ENCODE data around the gene CARD14.

The CARD14 gene

DNA sequence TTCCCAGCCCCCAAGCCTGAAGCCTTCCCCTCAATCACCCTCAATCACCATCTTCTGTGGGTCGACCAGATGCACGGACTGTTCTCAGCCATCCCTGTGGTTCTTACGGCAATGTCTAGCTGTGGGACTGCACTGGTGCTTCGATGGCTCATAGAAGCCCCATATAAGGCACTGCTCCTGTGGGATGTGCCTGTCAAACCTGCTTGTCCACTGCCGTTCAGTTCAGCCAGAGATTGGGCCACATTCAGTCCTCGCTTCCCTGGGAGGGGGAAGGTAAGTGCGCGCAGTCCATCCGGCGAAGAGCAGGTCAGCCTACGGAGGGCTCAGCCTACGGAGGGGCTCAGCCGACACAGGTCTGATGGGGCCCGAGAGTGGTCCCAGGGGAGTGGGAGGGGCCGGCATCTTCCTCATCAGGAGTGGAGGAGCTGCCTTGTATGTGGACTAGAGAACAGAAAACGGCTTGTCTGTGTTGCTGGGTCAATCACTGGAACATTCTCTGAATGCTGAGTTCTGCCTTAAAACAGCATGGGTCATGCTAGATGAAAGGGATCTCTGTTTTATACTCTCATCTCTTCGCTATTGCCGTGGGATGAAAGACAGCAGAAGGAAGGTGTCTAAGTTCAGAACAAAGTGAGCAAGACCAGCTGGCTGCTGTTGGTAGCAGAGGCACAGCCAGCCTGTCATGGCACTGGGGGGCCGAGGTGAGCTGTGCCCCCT, at the start of gene CARD14:
TSS of gene CARD14 (plus strand) at position 247 of the 717 bp plus-strand sequence. CDS start 11,409 bp downstream, outside the sequence.
- Mint-ChIP-seq H3K27ac (no peak within 1 kb of the TSS), H3K4me1 (no peaks in the 10 kb centered on the region), H3K27me3 (peaks cover 21% of the 10 kb centered on the region)

DNA sequence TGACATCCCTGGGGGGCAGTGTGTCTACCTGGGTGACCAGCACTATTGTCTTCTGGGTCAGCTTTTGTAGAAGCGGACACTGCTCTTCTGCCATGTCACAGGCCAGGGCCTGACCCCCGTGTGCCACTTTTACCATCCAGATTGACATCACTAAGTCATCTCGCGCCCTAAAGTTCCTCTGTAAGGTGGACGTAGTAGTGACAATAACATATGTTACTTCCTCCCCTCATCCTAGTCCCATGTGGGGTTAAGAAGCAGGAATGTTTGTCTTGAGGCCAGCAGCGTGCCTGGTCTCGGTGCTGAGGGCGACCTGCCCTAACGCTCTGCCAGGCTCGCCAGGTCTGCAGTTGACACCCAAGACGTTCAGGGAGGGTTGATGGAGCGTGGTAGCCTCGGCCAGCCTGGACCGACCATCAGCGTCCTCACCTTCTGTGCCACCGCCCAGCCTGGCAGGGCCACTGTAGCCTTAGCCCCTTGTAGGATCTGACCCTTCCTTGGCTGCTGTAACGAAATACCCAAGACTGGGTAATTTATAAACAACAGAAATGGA, 47.7 kb upstream of the CARD14 start:
- H3K27me3 Mint-ChIP-seq = peaks cover 3% of the 10 kb centered on the region
- H3K9me3 Mint-ChIP-seq = no peaks in the 10 kb centered on the region
- no peak overlapping the region for H3K4me3 Mint-ChIP-seq
- DNase-seq (ENCODE audit: low spot score in 2 of 2) (no peak), ATAC-seq (ENCODE audit: low read depth) (no peak)
- H3K4me1 Mint-ChIP-seq = no peaks in the 10 kb centered on the region
- no peak overlapping the region for H3K27ac Mint-ChIP-seq
- no peaks in the 10 kb centered on the region for H3K36me3 Mint-ChIP-seq

More for the DNA sequence above, at the start of gene CARD14:
- Mint-ChIP-seq H3K9me3 (peaks cover 3% of the 10 kb centered on the region), H3K36me3 (no peaks in the 10 kb centered on the region), H3K4me3 (no peak within 1 kb of the TSS)
- no peak for ATAC-seq (ENCODE audit: low read depth)
- no peak for DNase-seq (ENCODE audit: low spot score in 2 of 2)

DNA sequence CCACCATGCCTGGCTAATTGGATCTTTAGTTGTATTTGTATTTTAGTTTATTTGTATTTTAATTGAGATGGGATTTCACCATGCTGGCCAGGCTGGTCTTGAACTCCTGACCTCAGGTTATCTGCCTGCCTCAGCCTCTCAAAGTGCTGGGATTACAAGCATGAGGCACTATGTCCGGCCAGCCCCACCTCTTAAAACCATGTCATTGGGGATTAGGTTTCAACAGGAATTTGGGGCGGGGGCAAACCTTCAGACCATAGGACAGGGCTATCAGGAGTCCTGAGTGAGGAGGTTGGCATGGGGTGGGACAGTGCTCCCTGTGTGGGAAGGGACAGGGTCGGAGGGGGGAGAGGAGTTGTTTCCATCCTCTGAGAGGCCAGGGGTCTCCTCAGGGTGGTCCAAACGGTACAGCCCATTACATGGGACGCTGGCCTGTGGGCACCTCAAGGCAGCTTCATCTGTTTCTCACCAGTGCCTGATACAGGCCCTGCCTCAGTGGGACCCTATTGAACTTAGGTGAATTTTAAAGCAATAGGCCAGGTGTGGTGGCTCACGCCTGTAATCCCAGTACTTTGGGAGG, 46.8 kb upstream of the CARD14 start:
- ATAC-seq (ENCODE audit: low read depth) (no peak), DNase-seq (ENCODE audit: low spot score in 2 of 2) (no peak)
- Mint-ChIP-seq H3K27ac (no peak overlapping the region), H3K4me1 (no peaks in the 10 kb centered on the region), H3K9me3 (no peaks in the 10 kb centered on the region), H3K27me3 (peaks cover 7% of the 10 kb centered on the region), H3K4me3 (no peak overlapping the region), H3K36me3 (no peaks in the 10 kb centered on the region)

DNA sequence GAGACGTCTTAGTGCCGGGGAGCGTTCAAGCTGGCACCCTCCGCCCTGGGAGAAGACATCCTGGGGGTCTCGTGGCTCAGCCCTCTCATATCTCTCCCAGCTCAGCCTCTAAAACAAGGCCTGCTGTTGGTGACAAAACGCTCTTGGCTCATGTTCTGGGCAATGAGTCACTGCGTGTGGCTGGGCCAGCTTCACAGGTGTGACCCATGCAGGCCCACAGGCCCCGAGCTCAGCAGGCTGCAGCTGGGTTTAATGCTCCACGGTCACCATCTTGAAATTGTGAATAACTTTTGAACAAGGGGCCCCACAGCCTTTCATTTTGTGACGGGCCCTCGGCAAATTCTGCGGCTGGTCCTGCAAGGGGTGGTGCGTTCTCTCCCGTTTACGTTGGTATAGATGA, 46.0 kb upstream of the CARD14 start:
- DNase-seq (ENCODE audit: low spot score in 2 of 2) = no peak
- H3K4me3 Mint-ChIP-seq = no peak overlapping the region

DNA sequence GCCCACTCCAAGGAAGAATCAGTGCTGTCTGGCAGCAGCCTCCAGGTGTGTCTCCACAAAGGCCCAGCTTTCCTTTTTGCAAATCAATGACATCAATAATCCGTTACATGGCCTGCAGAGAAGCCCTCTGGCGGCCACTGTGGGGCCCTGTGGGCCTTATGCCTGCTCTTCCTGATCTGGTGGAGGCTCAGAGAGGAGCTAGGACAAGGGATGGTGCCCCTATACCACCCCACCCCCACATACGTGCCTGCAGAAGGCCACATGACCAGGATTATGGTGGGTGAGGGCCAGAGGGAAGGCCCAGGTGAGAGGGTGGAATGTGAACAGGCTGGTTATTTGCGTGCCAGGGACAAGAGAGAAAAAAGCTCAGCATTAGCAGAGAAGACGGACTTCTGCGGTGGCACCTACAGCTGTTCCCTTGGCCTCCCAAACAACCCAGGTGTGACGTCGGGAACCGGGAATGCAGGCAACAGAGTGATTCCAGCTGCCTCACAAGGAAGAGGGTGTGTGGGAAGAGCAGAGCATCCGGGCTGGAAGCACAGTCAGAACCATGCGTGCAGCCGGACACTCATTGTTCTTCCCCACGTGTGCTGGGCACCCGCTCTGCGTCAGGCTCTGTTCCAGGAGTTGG, 45.4 kb upstream of the CARD14 start:
- DNase-seq (ENCODE audit: low spot score in 2 of 2) = no peak
- no peak overlapping the region for H3K27ac Mint-ChIP-seq
- H3K9me3 Mint-ChIP-seq = no peaks in the 10 kb centered on the region
- H3K36me3 Mint-ChIP-seq = no peaks in the 10 kb centered on the region
- ATAC-seq (ENCODE audit: low read depth) = no peak
- no peak overlapping the region for H3K4me3 Mint-ChIP-seq
- no peaks in the 10 kb centered on the region for H3K4me1 Mint-ChIP-seq
- peaks cover 10% of the 10 kb centered on the region for H3K27me3 Mint-ChIP-seq

More for the DNA sequence above, 46.0 kb upstream of the CARD14 start:
- H3K27me3 Mint-ChIP-seq = peaks cover 8% of the 10 kb centered on the region
- no peak for ATAC-seq (ENCODE audit: low read depth)
- H3K9me3 Mint-ChIP-seq = no peaks in the 10 kb centered on the region
- H3K36me3 Mint-ChIP-seq = no peaks in the 10 kb centered on the region
- H3K27ac Mint-ChIP-seq = no peak overlapping the region
- no peaks in the 10 kb centered on the region for H3K4me1 Mint-ChIP-seq

DNA sequence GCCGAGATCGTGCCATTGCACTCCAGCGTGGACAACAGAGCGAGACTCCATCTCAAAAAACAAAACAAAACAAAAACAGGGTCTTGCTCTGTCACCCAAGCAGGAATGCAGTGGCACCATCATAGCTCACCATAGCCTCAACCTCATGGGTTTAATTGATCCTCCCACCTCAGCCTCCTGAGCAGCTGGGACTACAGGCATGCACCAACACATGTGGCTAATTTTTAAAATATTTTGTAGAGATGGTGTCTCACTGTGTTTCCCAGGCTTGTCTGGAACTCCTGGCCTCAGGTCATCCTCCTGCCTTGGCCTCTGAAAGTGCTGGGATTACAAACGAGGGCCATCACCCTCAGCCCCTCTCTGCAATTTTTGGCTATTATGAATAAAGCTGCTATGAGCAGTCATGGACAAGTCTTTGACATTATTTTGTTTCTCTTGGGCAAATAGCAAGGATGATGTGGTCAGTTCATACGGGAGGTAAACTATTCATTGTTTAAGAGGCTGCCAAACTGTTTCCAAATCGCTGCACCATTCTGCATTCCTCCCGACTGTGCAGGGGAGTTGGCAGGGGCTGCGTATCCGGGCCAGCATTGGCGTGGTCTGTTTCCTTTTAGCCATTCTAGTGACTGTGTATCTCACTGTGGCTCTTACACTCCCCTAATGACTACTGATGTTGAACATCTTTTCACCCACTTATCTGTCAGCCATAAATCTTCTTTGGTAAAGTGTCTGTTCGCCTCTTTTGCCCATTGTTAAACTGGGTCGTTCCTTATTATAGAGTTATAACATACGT, 44.0 kb upstream of the CARD14 start:
- H3K9me3 Mint-ChIP-seq = no peaks in the 10 kb centered on the region
- no peaks in the 10 kb centered on the region for H3K4me1 Mint-ChIP-seq
- no peaks in the 10 kb centered on the region for H3K36me3 Mint-ChIP-seq
- no peak overlapping the region for H3K27ac Mint-ChIP-seq
- H3K27me3 Mint-ChIP-seq = peaks cover 10% of the 10 kb centered on the region
- ATAC-seq (ENCODE audit: low read depth) (no peak), DNase-seq (ENCODE audit: low spot score in 2 of 2) (no peak)
- no peak overlapping the region for H3K4me3 Mint-ChIP-seq

DNA sequence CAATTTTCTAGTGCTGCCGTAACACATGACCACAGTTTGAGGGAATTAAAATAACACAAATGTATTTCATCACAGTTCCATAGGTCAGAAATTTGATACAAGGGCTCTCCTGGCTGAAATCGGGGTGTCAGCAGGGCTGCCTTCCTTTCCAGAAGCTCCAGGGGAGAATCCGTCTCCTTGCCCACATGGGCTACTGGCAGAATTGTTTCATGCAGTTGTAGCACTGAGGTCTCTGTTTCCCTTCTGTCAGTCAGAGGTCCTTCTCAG, 43.4 kb upstream of the CARD14 start:
- Mint-ChIP-seq H3K4me3 (no peak overlapping the region), H3K4me1 (no peaks in the 10 kb centered on the region), H3K27me3 (peaks cover 10% of the 10 kb centered on the region), H3K9me3 (no peaks in the 10 kb centered on the region), H3K36me3 (no peaks in the 10 kb centered on the region), H3K27ac (no peak overlapping the region)
- ATAC-seq (ENCODE audit: low read depth) (no peak), DNase-seq (ENCODE audit: low spot score in 2 of 2) (no peak)

DNA sequence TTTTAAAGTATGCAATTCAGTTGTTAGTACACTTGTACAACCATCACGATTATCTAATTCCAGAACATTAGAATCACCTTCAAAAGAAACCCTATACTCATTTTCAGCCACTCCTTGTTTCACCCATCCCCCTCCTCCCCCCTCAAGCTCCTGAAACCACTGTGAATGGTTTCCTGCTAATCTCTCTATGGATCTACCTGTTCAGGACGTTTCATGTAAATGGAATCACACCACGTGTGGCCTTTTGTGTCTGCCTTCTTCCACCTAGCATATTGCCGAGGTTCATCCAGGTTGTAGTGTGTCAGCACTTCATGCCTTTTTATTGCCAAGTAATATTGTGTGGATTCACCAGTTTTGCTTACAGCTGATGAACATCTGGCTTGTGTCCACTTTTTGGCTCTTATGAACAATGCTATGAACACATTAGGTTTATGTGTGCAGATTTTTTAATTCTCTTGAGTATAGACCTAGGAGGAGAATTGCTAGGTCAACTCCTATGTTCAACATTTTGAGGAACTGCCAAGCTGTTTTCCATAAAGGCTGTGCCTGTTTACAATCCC, 40.7 kb upstream of the CARD14 start:
- H3K27me3 Mint-ChIP-seq = peaks cover 10% of the 10 kb centered on the region
- ATAC-seq (ENCODE audit: low read depth) (no peak), DNase-seq (ENCODE audit: low spot score in 2 of 2) (no peak)
- H3K9me3 Mint-ChIP-seq = no peaks in the 10 kb centered on the region
- H3K4me3 Mint-ChIP-seq = no peak overlapping the region
- no peak overlapping the region for H3K27ac Mint-ChIP-seq
- H3K36me3 Mint-ChIP-seq = peaks cover 5% of the 10 kb centered on the region
- H3K4me1 Mint-ChIP-seq = no peaks in the 10 kb centered on the region

DNA sequence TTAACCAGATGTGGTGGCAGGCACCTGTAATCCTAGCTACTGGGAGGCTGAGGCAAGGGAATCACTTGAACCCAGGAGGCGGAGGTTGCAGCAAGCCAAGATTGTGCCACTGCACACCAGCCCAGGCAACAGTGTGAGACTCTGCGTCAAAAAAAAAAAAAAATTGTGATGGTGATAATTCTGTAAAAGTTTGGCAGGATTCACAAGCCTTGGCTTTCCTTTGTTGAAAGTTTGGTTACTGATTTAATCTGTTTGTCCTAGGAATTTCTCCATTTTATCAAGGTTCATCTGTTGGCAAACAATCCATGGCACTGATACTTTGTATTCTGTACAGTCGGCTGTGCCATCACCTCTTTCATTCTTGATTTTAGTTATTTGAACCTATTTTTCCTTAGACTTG, 38.8 kb upstream of the CARD14 start:
- Mint-ChIP-seq H3K27me3 (peaks cover 7% of the 10 kb centered on the region), H3K4me3 (no peak overlapping the region), H3K36me3 (peaks cover 15% of the 10 kb centered on the region), H3K27ac (no peak overlapping the region), H3K4me1 (no peaks in the 10 kb centered on the region), H3K9me3 (no peaks in the 10 kb centered on the region)
- no peak for DNase-seq (ENCODE audit: low spot score in 2 of 2)
- no peak for ATAC-seq (ENCODE audit: low read depth)

DNA sequence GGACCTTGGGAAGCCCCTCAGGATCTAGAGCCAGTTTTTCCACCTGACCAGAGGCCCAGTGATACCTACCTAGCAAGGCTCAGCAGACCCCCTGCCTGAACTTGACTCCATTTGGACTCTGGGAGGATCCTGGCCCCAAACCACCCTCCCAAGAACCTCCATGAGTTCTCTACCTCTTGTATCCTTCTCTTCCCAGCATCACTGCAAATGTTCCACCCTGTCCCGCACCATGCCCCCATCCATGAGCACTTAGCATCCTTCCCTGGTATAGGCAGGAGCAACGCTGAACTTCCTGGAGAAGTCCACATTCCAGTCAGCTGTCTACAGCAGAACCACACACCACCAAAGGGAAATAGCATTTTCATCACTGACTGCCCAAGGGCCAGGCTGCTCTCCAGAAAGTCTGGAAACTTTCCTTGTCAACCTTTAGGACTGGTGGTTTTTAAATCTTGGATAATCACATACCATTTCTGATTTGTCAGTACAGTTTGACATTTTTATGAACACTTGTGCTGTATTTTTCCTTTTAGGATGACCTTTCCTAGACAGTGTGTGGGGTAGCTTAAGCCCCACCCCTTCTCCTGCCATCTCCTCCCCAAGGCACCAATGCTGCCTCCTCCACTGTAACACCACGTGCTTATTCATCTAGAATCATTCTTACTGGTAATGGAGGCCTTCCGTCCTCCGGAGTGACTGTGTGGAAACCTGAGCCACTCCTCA, 36.8 kb upstream of the CARD14 start:
- peaks cover 31% of the 10 kb centered on the region for H3K36me3 Mint-ChIP-seq
- no peaks in the 10 kb centered on the region for H3K4me1 Mint-ChIP-seq
- H3K27me3 Mint-ChIP-seq = peaks cover 2% of the 10 kb centered on the region
- H3K4me3 Mint-ChIP-seq = no peak overlapping the region
- H3K9me3 Mint-ChIP-seq = no peaks in the 10 kb centered on the region
- no peak for ATAC-seq (ENCODE audit: low read depth)
- no peak for DNase-seq (ENCODE audit: low spot score in 2 of 2)
- no peak overlapping the region for H3K27ac Mint-ChIP-seq

DNA sequence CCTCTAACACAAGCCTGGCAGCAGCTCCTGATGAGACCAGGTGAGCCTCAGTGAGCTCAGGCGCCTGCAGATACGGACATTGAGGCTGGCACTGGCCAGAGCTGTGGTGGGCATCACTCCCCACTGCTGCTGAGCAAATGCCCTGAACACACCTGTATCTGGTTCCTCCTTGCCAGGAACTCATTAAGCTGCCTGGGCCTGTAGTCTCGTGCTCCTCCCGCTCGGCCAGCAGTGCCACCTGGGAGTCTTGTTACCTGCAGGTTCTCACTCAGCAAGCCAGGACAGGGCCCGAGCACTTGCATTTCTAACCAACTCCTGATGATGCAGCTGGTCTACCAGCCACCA, 36.2 kb upstream of the CARD14 start:
- ATAC-seq (ENCODE audit: low read depth) = no peak
- peaks cover 34% of the 10 kb centered on the region for H3K36me3 Mint-ChIP-seq

DNA sequence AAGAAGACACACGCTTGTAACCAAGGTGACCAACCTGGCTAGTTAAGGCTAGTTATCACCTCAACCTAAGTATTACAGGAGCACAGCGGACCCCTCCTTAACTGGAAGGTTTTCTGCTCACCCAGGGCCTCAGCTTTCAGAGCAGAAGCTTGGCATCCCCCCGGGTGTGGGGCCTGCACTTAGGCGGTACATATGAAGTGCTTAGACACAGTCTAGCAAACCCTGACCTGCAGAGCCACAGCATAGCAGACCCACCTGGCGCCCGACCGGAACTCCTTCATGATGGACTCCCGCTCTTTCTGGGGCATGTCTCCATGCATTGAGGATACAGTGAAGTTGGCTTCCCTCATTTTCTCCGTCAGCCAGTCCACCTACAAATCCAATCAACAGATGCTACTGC, 32.7 kb upstream of the CARD14 start:
- peaks cover 44% of the 10 kb centered on the region for H3K36me3 Mint-ChIP-seq
- no peak overlapping the region for H3K4me3 Mint-ChIP-seq

More for the DNA sequence above, 36.2 kb upstream of the CARD14 start:
- Mint-ChIP-seq H3K4me1 (no peaks in the 10 kb centered on the region), H3K27me3 (peaks cover 2% of the 10 kb centered on the region), H3K4me3 (no peak overlapping the region), H3K27ac (no peak overlapping the region), H3K9me3 (no peaks in the 10 kb centered on the region)
- no peak for DNase-seq (ENCODE audit: low spot score in 2 of 2)

DNA sequence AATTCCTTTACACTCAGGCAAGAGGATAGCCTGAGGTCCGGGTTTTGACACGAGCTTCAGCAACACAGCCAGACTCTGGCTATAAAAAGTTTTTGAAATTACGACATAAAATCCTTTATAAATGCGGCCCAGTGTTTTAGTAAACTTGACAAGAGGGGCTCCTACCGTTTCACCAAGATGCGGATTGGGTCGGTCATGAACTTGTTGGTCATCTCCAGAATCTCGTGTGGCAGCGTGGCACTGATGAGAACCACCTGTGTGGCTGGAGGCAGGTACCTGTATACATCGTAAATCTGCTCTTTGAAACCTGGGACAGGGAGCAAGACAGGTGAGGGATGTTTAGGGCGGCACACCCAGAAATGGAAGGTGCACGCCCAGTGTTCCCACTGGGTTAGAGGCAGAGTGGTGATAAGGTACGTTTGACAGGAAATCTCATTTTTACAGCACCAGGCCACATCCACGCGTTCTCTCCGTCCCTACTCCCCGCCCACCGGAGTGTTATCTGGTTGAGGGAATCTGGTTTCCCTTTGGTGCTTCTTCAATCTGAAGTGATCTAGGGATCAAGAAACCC, 30.9 kb upstream of the CARD14 start:
- Mint-ChIP-seq H3K36me3 (peaks cover 42% of the 10 kb centered on the region), H3K9me3 (no peaks in the 10 kb centered on the region), H3K4me1 (no peaks in the 10 kb centered on the region), H3K4me3 (no peak overlapping the region), H3K27ac (no peak overlapping the region), H3K27me3 (no peaks in the 10 kb centered on the region)
- ATAC-seq (ENCODE audit: low read depth) (no peak), DNase-seq (ENCODE audit: low spot score in 2 of 2) (no peak)

More for the DNA sequence above, 32.7 kb upstream of the CARD14 start:
- no peaks in the 10 kb centered on the region for H3K9me3 Mint-ChIP-seq
- H3K27me3 Mint-ChIP-seq = no peaks in the 10 kb centered on the region
- H3K4me1 Mint-ChIP-seq = no peaks in the 10 kb centered on the region
- no peak overlapping the region for H3K27ac Mint-ChIP-seq
- ATAC-seq (ENCODE audit: low read depth) = no peak
- no peak for DNase-seq (ENCODE audit: low spot score in 2 of 2)
